Activated effector memory CD4-positive, alpha-beta T cell treated with Interleukin-2 at 50 U/mL for 16 hours (primary cell): ENCODE results near the gene NFIA.

ENCODE experiments used
- DNase-seq: peaks from one replicate; pipeline ENCODE4 v3.0.0-alpha.2; 2020

Gene NFIA

GRCh38 chr1:61474963-61475362 lies 392.6 kb downstream of the NFIA start:
- DNase-seq = no peak

GRCh38 chr1:61477301-61477700 lies 394.9 kb downstream of the NFIA start:
- DNase-seq = no peak

- no peak for DNase-seq
These were observed 398.0 kb downstream of the NFIA start for GRCh38 chr1:61480273-61480935.

- DNase-seq = no peak
These were observed 399.0 kb downstream of the NFIA start for GRCh38 chr1:61481315-61481715.

- no peak for DNase-seq
These were observed 399.9 kb downstream of the NFIA start for GRCh38 chr1:61482170-61482734.

- DNase-seq = no peak
These were observed 404.6 kb downstream of the NFIA start for GRCh38 chr1:61486783-61487536.

- DNase-seq = no peak
These were observed 405.4 kb downstream of the NFIA start for GRCh38 chr1:61487801-61488200.

- no peak for DNase-seq
These were observed 408.6 kb downstream of the NFIA start for GRCh38 chr1:61490924-61491323.

GRCh38 chr1:61491497-61491896 lies 409.1 kb downstream of the NFIA start:
- no peak for DNase-seq

GRCh38 chr1:61494000-61494399 lies 411.6 kb downstream of the NFIA start:
- DNase-seq = no peak

- DNase-seq = no peak
These were observed 414.1 kb downstream of the NFIA start for GRCh38 chr1:61496501-61496900.

GRCh38 chr1:61497013-61497412 lies 414.7 kb downstream of the NFIA start:
- no peak for DNase-seq

GRCh38 chr1:61498342-61498741 lies 416.0 kb downstream of the NFIA start:
- DNase-seq = no peak

- DNase-seq = no peak
These were observed 419.9 kb downstream of the NFIA start for GRCh38 chr1:61501971-61502916.

GRCh38 chr1:61504305-61504704 lies 421.9 kb downstream of the NFIA start:
- DNase-seq = no peak

- DNase-seq = no peak
These were observed 422.6 kb downstream of the NFIA start for GRCh38 chr1:61504852-61505390.

- no peak for DNase-seq
These were observed 423.9 kb downstream of the NFIA start for GRCh38 chr1:61506236-61506635.

- DNase-seq = no peak
These were observed 424.7 kb downstream of the NFIA start for GRCh38 chr1:61506944-61507500.
